Ovary (tissue), 9 donors: Measurements from ENCODE around the gene GPR15. TPM values are rescaled to one million over a fixed set of nuclear protein-coding genes. Genes with fewer than 3 reads are reported as not detected.

ENCODE experiments used
- DNase-seq, 5 donors: peaks; one replicate each; pipeline ENCODE4 v3.0.0-alpha.2; 2019 to 2020
- H3K27ac ChIP-seq, 2 donors: fragments of 200-600 bp; one replicate each; pipeline versions ENCODE4 v1.5.1 to v1.8.0; 2019 to 2022
- H3K27me3 ChIP-seq: fragments of 200-600 bp; one replicate; pipeline ENCODE4 v1.8.0; 2022
- H3K36me3 ChIP-seq: fragments of 200-600 bp; sonication (generic); one replicate; pipeline ENCODE4 v1.5.1; 2019
- H3K4me1 ChIP-seq: one replicate; pipeline ENCODE4 v1.8.1; 2013; ENCODE audit warnings: mild to moderate bottlenecking, moderate library complexity; ENCODE audit not compliant: insufficient read depth
- H3K4me3 ChIP-seq: fragments of 200-600 bp; sonication (generic); one replicate; pipeline ENCODE4 v1.5.1; 2017
- H3K9me3 ChIP-seq, 2 donors: fragments of 200-600 bp in 1 of 2; sonication (generic) in 1 of 2; one replicate each; pipeline versions ENCODE4 v1.5.1 to v1.8.1; 2013 to 2019; ENCODE audit warnings: mild to moderate bottlenecking in 1 of 2, moderate library complexity in 1 of 2
- EP300 ChIP-seq: sonication (generic); formaldehyde crosslinking; IDR thresholded peaks from one replicate; pipeline ENCODE4 v1.6.1; 2017; ENCODE audit warnings: antibody characterized with exemption
- POLR2A ChIP-seq: fragments of 450-650 bp; IDR thresholded peaks from one replicate; pipeline ENCODE4 v1.6.1; 2017; ENCODE audit warnings: antibody characterized with exemption, mild to moderate bottlenecking, moderate library complexity
- WGBS, 3 donors: extraction: QIAGEN DNeasy Blood & Tissue Kit in 1 of 3; methylation state at CpG; one replicate each; pipeline versions ENCODE4 v1.1.5 to v1.1.7; 2013 to 2017; 5-methylcytosine and 5-hydroxymethylcytosine counted together
- intact Hi-C, 4 donors: fragments of 100-400 bp; cut with DNase I; formaldehyde crosslinking; loops; one replicate each; pipeline versions ENCODE4 v1.11.0 to v1.15.1; 2022 to 2023
- polyA plus RNA-seq, 2 donors: library from polyadenylated mRNA; stranded (reverse); fragments of 200-250 nt in 1 of 2; fragments of 350-450 nt in 1 of 2; fragmentation: Illumina TruSeq in 1 of 2; extraction: RNeasy Lipid Tissue Mini Kit (QIAGEN cat#74804) in 1 of 2; gene quantifications; one replicate each; pipeline ENCODE4 v1.2.3, GENCODE V29; 2013 to 2014
- small RNA-seq: library from RNA; depleted of rRNA; stranded (forward); fragments of <200 nt; gene quantifications from one replicate; pipeline ENCODE3, GENCODE V24; 2016
- total RNA-seq, 7 donors: library from RNA; depleted of rRNA in 2 of 7; stranded (reverse); fragments of >200 nt in 2 of 7; fragmentation: NEBNext Ultra II Directional in 3 of 7; extraction: Animal tissue kit (Norgen Biotek cat#: 25700) in 3 of 7; gene quantifications; one replicate each; pipeline versions ENCODE4 v1.1.0 to v1.2.4, GENCODE V29; 2016 to 2023
- TF ChIP-seq, protein P1 (sequence below), 3 donors: fragments of 450-650 bp in 2 of 3; fragments of 200-600 bp in 1 of 3; IDR thresholded peaks; one replicate each; pipeline versions ENCODE4 v1.5.1 to v1.8.0; 2016 to 2022; ENCODE audit warnings: antibody characterized with exemption in 3 of 3, mild to moderate bottlenecking in 1 of 3
- donor health status: DM: no; HTN: no; CAD: no; lungs with moderate emphysema.
- donor health status: DM: no; HTN: no; CAD: no.
- donor health status: Bipolar disorder and iron deficiency.
- donor health status: DM: yes; HTN: yes; CAD: no.
- donor health status: DM: no; HTN: no; CAD: no.
- donor health status: DM: yes; HTN: yes; CAD: no.

Gene GPR15
- total and polyA plus RNA-seq, 9 donors: 0.23 TPM; not detected in 8

GRCh38 chr3:98581474-98581873 is 49.7 kb downstream of the GPR15 start:
- TF ChIP-seq, protein P1, sequence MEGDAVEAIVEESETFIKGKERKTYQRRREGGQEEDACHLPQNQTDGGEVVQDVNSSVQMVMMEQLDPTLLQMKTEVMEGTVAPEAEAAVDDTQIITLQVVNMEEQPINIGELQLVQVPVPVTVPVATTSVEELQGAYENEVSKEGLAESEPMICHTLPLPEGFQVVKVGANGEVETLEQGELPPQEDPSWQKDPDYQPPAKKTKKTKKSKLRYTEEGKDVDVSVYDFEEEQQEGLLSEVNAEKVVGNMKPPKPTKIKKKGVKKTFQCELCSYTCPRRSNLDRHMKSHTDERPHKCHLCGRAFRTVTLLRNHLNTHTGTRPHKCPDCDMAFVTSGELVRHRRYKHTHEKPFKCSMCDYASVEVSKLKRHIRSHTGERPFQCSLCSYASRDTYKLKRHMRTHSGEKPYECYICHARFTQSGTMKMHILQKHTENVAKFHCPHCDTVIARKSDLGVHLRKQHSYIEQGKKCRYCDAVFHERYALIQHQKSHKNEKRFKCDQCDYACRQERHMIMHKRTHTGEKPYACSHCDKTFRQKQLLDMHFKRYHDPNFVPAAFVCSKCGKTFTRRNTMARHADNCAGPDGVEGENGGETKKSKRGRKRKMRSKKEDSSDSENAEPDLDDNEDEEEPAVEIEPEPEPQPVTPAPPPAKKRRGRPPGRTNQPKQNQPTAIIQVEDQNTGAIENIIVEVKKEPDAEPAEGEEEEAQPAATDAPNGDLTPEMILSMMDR (IDR thresholded peaks at IDR 0.05): no peak
- TF ChIP-seq EP300 (no peak), POLR2A (no peak)
- intact Hi-C loops: no loop called here
- WGBS, 3 donors: 94 to 100% (median 97%) methylated on average over 1 of the region's 1 CpG
- Histone ChIP-seq H3K4me3 (no peak overlapping the region), H3K4me1 (no peaks in the 10 kb centered on the region), H3K27ac (no peak overlapping the region), H3K9me3 (no peaks in the 10 kb centered on the region), H3K27me3 (no peaks in the 10 kb centered on the region), H3K36me3 (no peaks in the 10 kb centered on the region)
- no peak for DNase-seq

DNA sequence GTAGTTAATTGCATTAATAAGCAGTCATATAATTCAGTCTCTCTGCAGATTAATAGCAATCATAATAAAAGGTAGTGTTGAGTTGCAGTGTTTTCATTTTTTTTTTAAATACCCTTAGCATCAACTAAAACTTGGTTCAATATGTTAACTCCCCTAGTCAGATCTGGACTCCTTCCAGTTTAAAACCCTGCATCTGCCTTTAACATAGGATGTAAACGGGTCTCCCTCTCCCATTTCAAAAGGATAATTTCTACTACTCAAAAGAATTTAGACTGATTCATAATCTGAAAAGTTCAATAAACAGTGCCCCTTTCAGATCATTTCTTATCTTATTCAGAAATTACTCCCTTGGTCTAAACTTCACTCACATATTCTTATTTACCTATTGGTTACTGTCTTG is 50.3 kb downstream of the GPR15 start:
- WGBS, 3 donors: 93 to 98% (median 95%) methylated on average over 1 of the region's 1 CpG
- Histone ChIP-seq H3K27me3 (no peaks in the 10 kb centered on the region), H3K36me3 (no peaks in the 10 kb centered on the region), H3K9me3 (no peaks in the 10 kb centered on the region), H3K4me1 (no peaks in the 10 kb centered on the region), H3K27ac (no peak overlapping the region), H3K4me3 (no peak overlapping the region)
- TF ChIP-seq POLR2A (no peak), EP300 (no peak)
- TF ChIP-seq, protein P1 (IDR thresholded peaks at IDR 0.05): no peak
- no peak for DNase-seq
- intact Hi-C loops: no loop called here

DNA sequence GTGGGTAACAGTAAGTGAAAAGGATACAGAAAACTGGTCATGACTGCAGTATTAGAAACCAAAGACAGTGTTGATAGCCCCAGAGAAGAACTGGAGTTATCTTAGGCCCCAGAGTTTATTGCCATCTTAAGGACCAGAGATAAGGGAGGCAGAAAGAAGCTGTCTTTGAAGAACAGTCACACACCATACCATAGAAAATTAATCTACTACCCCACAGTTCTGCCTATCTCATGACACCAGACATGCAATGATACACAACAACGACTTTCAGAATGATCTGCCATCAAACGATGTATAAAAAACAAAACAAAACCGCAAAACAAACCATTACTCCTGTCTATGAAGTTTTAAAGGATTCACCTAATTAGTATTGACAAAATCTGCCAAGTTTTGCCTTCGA is 52.0 kb downstream of the GPR15 start:
- H3K27me3 ChIP-seq: no peaks in the 10 kb centered on the region
- no peaks in the 10 kb centered on the region for H3K4me1 ChIP-seq
- H3K27ac ChIP-seq: no peak overlapping the region
- H3K4me3 ChIP-seq: no peak overlapping the region
- no peaks in the 10 kb centered on the region for H3K9me3 ChIP-seq
- WGBS, 3 donors: 76 to 93% (median 89%) methylated on average over 4 of the region's 4 CpGs
- TF ChIP-seq POLR2A (no peak), EP300 (no peak)
- TF ChIP-seq, protein P1 (IDR thresholded peaks at IDR 0.05): no peak
- no peak for DNase-seq
- intact Hi-C loops: no loop called here
- H3K36me3 ChIP-seq: no peaks in the 10 kb centered on the region

Small RNA genes lying within 50 kb of the gene (small RNA-seq; reads per million reads assigned to genes)
- gene RPL38P4: not detected

Other genes with a start within 250 kb of the GPR15 start
- not detected for gene OR5H2, start 249.5 kb upstream of the GPR15 start, total RNA-seq
- gene OR5H2, start 249.5 kb upstream of the GPR15 start, polyA plus RNA-seq: not detected
- gene OR5K4, start 178.1 kb upstream of the GPR15 start, total RNA-seq: not detected
- not detected for gene OR5K4, start 178.1 kb upstream of the GPR15 start, polyA plus RNA-seq
- gene OR5K3, start 141.3 kb upstream of the GPR15 start, total RNA-seq: not detected
- gene OR5K3, start 141.3 kb upstream of the GPR15 start, polyA plus RNA-seq: not detected
- gene OR5K1, start 68.8 kb upstream of the GPR15 start, total RNA-seq: not detected
- gene OR5K1, start 68.8 kb upstream of the GPR15 start, polyA plus RNA-seq: not detected
- not detected for gene OR5K2, start 34.3 kb upstream of the GPR15 start, total RNA-seq
- gene OR5K2, start 34.3 kb upstream of the GPR15 start, polyA plus RNA-seq: not detected
- 100 to 1,000 TPM in 2 of 7 donors, 10 to 100 TPM in 5; 82.5 to 155 (median 93.4) TPM for gene CLDND1, start 9.1 kb upstream of the GPR15 start, total RNA-seq
- 10 to 100 TPM; 75.3 to 98.9 TPM for gene CLDND1, start 9.1 kb upstream of the GPR15 start, polyA plus RNA-seq
- 10 to 100 TPM; 11.2 to 19.9 (median 17.1) TPM for gene CPOX, start 61.6 kb downstream of the GPR15 start, total RNA-seq
- 10 to 100 TPM; 10.6 to 15.2 TPM for gene CPOX, start 61.6 kb downstream of the GPR15 start, polyA plus RNA-seq
- gene ST3GAL6, start 231.4 kb downstream of the GPR15 start, total RNA-seq: 10 to 100 TPM in 2 of 7 donors, 1 to 10 TPM in 5; 1.9 to 16.7 (median 3.7) TPM
- gene ST3GAL6, start 231.4 kb downstream of the GPR15 start, polyA plus RNA-seq: 1 to 10 TPM; 2.0 to 4.4 TPM